Measurements from ENCODE around the gene FAM241A.

Gene FAM241A

GRCh38 chr4:112102875-112103370 is 42.3 kb upstream of the FAM241A start:
- no peak for DNase-seq (ENCODE audit: low read depth in 1 of 2, low spot score in 1 of 2)
- Histone ChIP-seq H3K27ac (replicated peaks) (no peak overlapping the region), H3K4me3 (replicated peaks; ENCODE audit: insufficient read depth, low read length) (no peak overlapping the region), H3K27me3 (ENCODE audit: insufficient read depth, poor library complexity, severe bottlenecking) (no peaks in the 10 kb centered on the region)
- no peak for TF ChIP-seq SPI1 (IDR thresholded peaks at IDR 0.05; ENCODE audit: borderline replicate concordance, low read depth)
- no peak for TF ChIP-seq POLR2AphosphoS5 (IDR thresholded peaks at IDR 0.05; ENCODE audit: low read depth)
- no peak for TF ChIP-seq REST (IDR thresholded peaks at IDR 0.05; ENCODE audit: insufficient replicate concordance, low read depth)
- no peak for TF ChIP-seq GABPA (IDR thresholded peaks at IDR 0.05; ENCODE audit: low read depth)
- TF ChIP-seq, protein P1, sequence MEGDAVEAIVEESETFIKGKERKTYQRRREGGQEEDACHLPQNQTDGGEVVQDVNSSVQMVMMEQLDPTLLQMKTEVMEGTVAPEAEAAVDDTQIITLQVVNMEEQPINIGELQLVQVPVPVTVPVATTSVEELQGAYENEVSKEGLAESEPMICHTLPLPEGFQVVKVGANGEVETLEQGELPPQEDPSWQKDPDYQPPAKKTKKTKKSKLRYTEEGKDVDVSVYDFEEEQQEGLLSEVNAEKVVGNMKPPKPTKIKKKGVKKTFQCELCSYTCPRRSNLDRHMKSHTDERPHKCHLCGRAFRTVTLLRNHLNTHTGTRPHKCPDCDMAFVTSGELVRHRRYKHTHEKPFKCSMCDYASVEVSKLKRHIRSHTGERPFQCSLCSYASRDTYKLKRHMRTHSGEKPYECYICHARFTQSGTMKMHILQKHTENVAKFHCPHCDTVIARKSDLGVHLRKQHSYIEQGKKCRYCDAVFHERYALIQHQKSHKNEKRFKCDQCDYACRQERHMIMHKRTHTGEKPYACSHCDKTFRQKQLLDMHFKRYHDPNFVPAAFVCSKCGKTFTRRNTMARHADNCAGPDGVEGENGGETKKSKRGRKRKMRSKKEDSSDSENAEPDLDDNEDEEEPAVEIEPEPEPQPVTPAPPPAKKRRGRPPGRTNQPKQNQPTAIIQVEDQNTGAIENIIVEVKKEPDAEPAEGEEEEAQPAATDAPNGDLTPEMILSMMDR (IDR thresholded peaks at IDR 0.05; ENCODE audit: insufficient read depth, low read length) = no peak

DNA sequence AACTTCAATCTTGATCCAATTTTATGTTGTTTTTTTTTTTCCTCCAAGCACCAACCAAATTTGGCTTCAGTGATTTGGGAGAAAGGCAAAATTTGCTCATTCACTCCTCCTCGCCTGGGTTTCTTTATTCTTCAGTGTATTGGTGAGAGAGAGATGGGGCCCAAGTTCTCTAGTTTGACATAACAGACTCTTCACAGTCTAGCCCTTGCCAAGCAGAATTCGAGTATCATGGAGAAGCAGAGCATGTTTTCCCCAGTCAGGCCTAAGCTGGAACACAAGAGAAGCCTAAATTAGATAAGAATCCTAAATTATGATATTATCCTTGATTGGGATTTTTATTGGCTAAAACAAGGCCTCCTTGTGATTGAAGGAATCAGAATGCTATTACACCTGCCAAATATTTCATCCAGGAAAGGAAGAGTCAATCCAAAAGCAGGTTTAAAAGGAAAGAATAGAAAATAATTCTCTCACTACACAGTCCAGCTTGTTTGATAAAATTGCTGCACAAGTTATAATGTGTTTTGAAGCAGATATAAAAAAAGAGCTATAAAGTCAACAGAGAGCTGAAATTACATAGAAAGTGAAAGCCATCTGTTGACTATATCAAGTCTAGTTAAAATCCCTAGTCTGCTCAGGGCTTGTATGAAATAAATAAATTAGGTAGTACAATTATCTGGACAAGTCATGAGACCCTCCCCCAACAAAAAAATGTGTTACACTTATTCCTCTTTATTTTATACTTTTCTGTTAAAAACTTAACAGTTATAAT is 39.9 kb upstream of the FAM241A start:
- no peak for DNase-seq (ENCODE audit: low read depth in 1 of 2, low spot score in 1 of 2)
- TF ChIP-seq REST (IDR thresholded peaks at IDR 0.05; ENCODE audit: insufficient replicate concordance, low read depth) (no peak), GABPA (IDR thresholded peaks at IDR 0.05; ENCODE audit: low read depth) (no peak), SPI1 (IDR thresholded peaks at IDR 0.05; ENCODE audit: borderline replicate concordance, low read depth) (no peak), POLR2AphosphoS5 (IDR thresholded peaks at IDR 0.05; ENCODE audit: low read depth) (no peak)
- TF ChIP-seq, protein P1 (IDR thresholded peaks at IDR 0.05; ENCODE audit: insufficient read depth, low read length) = no peak
- Histone ChIP-seq H3K27ac (replicated peaks) (no peak overlapping the region), H3K27me3 (ENCODE audit: insufficient read depth, poor library complexity, severe bottlenecking) (no peaks in the 10 kb centered on the region), H3K4me3 (replicated peaks; ENCODE audit: insufficient read depth, low read length) (no peak overlapping the region)

DNA sequence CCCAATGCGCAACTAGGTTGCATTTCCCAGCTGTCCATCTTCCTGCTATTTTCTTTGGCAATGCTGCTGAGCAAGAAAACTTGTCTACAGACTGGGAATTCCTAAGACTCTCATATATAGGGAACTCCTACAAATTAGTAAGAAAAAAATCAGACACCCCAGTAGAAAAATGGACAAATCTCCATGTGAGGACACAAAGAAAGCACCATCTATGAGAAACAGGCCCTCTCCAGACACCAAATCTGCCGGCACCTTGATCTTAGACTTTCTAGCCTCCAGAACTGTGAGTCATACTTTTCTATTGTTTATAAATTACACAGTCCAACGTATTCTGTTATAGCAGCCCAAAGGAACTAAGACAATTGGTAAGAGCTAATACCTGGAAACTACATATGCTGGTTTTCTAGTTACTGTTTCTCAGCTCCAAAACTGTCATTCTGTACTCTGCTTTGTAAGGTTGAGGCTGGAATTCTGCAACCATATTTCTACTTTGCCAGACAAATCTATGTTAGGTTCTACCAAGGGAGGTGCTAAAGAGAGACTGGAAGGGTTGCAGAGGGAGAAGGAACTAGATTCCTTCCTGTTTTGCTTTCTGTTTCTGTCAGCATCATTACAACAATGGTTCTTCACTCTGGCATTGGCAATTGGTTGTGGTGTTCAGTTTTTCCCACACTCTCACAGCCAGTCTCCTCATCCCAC is 35.7 kb upstream of the FAM241A start:
- TF ChIP-seq GABPA (IDR thresholded peaks at IDR 0.05; ENCODE audit: low read depth) = no peak
- TF ChIP-seq SPI1 (IDR thresholded peaks at IDR 0.05; ENCODE audit: borderline replicate concordance, low read depth) = no peak
- TF ChIP-seq, protein P1 (IDR thresholded peaks at IDR 0.05; ENCODE audit: insufficient read depth, low read length) = no peak
- TF ChIP-seq POLR2AphosphoS5 (IDR thresholded peaks at IDR 0.05; ENCODE audit: low read depth) = no peak
- no peak for TF ChIP-seq REST (IDR thresholded peaks at IDR 0.05; ENCODE audit: insufficient replicate concordance, low read depth)
- Histone ChIP-seq H3K4me3 (replicated peaks; ENCODE audit: insufficient read depth, low read length) (no peak overlapping the region), H3K27me3 (ENCODE audit: insufficient read depth, poor library complexity, severe bottlenecking) (no peaks in the 10 kb centered on the region), H3K27ac (replicated peaks) (no peak overlapping the region)
- no peak for DNase-seq (ENCODE audit: low read depth in 1 of 2, low spot score in 1 of 2)
